ENCODE measurements around the gene UROD.
A peak's percentile ranks its signal among the peaks of the same experiment; 100 is the strongest.
"Not testable (repeated sequence)": the region's sequence is repeated elsewhere in the genome, so short reads cannot be mapped to it uniquely, and the experiment has no call there.

The UROD gene

DNA sequence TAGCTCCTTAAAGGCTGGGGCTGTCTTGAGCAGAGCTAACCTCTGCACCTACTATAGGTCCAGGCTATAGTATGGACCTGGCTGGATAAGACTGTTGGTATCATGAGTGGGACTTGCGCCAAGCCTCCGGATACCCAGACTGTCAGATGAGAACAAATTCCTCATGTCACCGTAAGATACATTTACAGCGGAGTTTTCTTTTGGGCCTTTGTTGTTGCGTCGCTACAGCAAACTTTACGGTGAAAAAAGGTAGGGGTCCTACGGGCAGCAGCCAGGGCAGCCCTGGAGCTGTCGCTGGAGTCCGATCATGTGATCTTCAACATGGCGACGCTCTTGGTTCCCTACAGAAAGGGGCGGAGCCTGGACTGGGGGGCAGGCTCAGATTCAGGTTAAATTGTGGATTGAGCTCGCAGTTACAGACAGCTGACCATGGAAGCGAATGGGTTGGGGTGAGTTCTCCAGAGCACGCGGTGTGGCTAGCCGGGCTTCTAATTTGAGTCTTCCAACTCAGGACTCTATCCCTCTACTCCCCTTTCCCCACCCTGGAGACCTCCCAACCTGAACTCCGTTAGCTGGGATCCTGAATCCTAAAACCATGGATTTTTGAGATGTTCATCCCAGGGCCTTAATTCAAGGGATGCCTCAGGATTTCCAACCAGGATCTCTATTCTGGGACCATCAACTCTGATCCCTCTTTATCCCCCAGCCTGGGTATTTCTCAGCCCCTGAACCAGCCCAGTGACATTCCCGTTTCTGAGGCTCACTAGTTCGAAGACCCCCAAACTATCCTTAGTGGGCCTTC lies at the start of gene UROD:
Gene UROD (plus strand): TSS at position 418 of the 802 bp plus-strand sequence. CDS start 12 bp downstream, at position 430.
- peak; percentile 98 for DNase-seq

DNA sequence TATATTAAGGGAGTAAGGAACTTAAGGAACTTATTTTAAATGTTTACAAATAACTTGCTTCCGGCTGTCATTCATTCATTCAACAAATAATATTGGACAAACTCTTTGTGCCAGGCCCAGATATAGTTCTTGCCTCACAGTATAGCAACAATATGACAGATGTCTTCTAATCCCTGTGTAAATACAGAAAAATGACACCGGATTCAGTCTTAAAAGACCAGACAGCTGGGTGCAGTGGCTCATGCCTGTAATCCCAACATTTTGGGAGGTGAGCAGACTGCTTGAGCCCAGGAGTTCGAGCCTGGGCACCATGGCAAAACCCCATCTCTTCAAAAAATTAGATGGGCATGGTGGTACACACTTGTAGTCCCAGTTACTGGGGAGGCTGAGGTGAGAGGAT lies 49.3 kb upstream of the UROD start:
- DNase-seq = no peak

DNA sequence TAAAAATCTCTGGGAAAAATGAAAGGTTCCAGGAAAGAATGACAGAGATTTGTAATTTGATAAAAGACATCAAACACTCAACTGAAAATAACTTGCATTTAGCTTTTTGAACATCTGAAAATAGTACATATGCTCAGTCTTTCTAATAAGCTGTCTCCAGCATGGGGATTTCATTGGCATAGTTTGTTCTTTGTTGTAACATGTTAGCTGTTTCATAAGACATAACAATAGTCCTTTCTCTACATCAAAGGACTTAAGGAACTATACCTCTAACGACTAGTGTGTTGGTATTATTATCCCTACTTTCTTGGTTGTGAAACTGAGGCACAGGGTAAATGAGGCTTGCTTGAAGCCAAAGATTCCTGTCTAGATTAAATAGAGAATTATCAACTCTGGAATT lies 47.7 kb upstream of the UROD start:
- DNase-seq = no peak

DNA sequence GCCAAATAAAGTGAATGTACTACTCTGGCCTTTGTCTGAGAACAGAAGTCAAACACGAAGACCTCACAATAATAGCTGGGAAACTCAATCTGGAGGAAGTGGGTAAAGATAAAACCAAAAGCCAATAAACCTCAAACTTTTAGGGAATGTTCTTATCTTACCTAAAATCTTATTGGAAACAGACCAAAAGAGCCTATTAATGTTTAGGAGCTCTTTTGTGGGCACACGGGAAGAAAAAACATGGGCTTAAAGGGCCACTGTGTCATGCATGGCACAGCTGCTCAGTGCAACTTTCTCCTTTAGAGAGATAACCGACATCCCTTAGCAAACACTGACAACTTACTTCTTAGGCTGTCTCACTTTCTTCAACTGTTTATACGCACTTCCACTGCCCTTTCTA lies 41.7 kb upstream of the UROD start:
- no peak for DNase-seq

DNA sequence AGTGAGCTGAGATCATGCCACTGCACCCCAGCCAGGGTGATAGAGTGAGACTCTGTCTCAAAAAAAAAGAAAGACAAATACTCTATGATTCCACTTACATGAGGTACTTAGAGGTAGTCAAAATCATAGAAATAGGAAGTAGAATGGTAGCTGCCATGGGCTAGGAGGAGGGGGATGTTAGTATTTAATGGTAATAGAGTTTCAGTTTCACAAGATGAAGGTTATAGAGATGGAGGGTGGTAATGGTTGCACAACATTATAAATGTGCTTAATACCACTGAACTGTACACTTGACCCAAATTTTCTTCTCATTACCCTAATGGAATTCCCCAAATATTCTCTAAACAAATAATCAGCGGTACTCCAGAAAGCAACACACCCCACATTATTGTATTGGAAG lies 38.4 kb upstream of the UROD start:
- no peak for DNase-seq

DNA sequence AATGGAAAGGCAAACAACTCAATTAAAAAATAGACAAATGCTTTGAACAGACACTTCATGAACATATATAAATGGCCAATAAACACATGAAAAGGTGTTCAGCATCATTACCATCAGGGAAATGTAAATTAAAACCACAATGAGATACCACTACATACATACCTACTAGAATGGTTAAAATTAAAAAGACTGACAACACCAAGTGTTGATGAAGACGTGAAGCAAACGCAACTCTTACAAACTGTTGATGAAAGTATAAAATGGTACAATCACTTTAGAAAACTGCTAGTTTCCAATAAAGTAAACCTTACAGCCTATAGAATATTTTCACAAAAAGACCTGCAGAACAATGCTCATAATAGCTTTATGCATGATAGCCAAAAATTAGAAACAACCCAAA lies 35.8 kb upstream of the UROD start:
- no peak for DNase-seq

DNA sequence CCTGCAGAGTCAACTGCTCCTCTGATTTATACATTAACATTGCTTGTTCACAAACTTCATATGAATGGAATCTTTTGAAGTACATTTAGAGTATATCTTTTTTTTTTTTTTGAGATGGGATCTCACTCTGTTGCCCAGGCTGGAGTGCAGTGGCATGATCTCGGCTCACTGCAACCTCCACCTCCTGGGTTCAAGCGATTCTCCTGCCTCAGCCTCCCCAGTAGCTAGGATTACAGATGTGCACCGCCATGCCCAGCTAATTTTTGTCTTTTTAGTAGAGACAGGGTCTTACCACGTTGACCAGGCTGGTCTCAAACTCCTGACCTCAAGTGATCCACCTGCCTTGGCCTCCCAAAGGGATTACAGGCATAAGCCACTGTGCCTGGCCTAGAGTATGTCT lies 34.7 kb upstream of the UROD start:
- not testable (repeated sequence) for DNase-seq

DNA sequence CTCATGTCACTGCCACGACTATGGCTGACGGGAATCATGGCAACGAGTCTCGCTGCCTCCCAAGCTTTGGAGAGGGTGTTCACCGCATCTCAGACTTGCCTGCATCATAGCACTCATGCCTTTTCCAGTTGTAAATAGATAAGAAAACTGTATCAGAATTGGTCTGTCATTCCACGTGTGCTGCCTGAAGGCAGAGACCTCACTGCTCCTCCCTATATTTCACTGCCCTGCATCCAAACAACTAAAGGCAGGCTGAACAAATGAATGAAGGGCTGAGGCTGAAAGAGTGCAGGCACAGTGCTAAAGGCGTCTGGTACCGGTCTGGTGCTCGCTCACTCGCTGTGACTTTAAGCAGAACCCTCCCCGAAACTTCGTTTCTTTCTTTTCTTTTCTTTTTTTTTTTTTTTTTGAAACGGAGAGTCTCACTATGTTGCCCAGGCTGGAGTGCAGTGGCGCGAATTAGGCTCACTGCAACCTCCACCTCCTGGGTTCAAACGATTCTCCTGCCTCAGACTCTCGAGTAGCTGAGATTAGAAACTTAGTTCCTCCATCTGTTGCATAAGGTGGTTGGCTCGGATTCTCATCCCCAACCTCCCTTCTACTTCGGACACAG lies 26.2 kb upstream of the UROD start:
- no peak for DNase-seq

DNA sequence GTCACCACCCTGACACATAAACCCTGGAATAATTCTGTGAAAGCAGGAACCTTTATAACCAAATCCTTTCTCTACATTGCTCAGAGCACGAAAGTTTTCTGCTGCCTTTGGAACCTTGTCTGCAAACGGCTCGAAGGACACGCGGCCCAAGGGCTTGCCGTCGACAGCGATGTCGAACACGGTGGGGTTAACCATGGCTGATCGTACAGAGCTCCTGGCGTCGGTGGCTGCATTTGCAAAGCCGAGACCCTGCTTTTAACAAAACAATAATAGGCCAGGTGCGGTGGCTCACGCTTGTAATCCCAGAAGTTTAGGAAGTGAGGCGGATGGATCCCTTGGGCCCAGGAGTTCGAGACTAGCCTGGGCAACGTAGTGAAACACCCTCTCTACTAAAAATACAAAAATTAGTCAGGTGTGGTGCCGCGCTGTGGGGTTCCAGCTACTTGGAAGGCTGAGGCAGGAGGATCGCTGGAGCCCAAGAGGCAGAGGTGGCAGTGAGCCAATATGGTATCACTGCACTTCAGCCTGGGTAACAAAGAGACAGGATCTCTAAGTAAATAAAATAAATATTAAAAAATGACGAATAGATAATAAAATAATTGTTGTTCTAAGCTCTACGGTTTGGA lies 23.4 kb upstream of the UROD start:
- no peak for DNase-seq

DNA sequence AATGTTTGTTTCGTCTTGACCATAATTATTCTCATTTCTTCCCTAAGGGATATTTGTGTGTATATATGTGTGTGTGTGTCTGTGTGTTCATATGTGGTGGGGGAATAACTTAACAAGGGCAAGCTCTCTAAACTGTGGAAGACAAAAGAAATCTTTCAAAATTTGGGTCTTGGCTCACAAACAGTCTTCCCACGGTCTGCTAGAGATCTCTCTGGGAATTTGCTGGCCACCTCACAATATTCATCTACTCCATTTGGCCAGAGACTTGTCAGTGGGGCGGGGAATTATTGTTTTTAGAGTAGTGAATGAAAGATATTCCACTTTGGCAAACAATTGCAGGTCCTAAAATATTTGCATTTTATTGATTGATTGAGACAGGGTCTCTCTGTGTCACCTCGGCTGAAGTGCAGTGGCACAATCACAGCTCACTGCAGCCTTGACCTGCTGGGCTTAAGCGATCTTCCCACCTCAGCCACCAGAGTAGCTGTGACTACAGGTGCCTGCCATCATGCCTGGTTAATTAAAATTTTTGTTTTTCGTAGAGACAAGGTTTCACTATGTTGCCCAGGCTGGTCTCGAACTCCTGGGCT lies 17.6 kb upstream of the UROD start:
- no peak for DNase-seq

DNA sequence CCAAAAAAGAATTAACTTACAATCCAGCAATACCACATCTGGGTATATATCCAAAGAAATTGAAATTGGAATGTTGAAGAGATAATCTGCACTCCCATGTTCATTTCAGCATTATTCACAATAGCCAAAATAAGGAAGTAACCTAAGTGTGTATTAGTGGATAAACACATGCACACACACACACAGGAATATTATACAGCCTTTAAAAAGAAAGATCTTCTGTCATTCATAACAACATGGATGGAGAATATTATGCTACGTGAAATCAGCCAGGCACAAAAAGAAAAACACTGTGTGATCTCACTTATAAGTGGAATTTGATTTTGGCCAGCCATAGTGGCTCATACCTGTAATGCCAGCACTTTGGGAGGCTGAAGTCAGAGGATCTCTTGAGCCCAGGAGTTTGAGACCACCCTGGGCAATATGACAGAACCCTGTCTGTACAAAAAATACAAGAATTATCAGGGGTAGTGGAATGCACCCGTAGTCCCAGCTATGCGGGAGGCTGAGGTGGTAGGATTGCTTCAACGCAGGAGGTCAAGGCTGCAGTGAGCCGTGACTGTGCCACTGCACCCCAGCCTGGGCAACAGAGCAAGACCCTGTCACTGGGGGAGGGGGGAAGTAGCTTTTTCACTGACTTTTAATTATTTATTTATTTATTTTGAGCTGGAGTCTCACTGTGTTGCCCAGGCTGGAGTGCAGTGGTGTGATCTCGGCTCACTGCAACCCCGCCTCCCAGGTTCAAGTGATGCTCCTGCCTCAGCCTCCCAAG lies 16.4 kb upstream of the UROD start:
- DNase-seq = no peak

DNA sequence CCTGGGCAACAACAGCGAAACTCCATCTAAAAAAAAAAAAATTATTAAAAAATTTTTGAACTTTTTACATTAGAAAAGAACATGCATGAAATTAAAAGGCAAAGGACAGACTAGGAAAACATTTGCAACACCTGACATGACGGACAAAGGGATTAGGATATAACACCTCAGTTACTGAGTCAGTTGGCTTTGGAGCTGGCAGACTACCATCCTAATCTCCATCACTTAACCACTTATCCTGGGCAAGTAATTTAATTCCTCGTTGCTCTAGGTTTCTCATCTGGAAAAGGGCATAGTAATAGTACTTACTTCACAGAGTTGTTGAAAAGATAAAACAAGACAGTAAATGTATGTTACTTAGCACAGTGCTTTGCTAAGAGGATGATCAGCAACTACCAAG lies 12.8 kb upstream of the UROD start:
- no peak for DNase-seq

DNA sequence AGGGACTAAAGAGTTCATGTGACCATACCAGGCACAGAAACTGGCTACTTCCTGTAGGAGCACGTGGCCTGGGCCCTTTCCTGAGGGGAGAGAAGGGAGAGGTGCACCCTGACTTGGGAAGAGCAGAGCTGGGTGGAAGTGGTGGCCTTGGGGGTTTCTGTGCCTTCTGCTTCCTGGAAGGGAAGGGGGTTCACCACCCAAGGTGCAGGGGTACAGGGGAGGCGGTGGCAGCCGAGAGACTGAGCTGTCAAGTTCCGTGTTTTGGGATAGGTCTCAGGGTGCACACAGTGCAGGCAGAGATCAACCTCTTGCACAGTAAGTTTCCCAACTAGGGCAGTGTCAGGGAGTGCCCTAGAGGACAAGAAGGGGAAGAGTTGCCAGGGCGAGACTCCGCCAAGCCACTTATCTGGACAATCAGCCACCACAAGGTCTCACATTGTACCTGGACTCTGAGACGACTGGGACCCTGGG lies 11.0 kb upstream of the UROD start:
- no peak for DNase-seq

DNA sequence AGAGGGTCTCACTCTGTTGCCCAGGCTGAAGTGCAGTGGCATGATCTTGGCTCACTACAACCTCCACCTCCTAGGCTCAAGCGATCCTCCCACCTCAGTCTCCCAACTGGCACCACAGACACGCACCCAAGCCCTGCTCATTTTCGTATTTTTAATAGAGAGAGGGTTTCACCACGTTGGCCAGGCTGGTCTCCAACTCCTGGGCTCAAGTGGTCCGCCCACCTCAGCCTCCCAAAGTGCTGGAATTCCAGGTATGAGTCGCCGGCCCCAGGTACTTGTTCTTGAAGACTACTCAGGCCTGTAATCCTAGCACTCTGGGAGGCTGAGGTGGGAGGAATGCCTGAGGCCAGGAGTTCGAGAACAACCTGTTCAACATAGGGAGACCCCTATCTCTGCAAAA lies 10.5 kb upstream of the UROD start:
- DNase-seq = not testable (repeated sequence)

DNA sequence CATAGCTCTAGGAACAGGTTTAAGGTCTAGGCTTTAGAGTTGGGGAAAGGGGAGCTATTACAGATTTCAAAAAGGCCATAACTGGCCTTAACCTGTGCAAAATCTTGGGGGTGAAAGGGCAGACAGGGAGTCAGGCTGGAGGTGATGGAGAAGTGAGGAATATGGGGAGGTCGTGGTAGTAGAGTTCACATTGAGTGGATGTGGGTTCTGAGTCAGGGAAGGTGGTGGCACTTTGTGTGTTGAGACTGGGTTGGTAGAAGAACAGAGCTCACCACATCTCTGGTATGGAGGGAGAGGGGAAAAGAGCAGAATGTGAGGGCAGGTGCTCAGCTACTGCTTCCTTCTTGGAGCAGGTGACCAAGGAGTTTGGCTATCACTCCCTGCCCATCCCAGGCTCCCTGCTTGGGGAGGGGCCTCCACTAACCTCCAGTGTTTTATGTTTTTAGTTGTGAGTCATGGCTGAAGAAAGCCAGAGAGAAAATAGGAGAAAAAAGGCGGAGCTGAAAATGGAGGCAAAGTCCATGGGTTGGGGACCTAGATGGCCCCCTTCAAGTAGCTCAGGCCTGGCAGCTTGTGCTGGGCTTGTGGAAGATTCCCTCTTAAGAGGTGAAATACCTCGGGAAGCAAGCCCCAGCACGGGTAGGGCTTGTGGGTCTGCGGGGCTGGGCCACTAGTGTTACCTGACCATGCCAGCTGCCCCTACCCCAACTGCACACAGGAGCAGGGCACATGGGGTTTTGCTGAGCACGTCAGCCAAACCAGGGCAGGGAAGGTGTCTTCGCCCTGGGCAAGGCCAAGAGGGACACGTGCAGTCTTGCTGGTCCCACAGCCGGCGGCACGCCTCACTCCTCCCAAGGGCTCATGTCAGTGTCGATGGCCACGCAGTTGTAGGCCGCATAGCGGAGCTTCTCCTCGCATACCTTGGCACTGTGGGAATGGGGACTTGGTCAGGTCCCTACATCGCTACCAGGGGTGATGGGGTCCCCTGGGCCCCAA lies 9.1 kb upstream of the UROD start:
- DNase-seq = no peak

DNA sequence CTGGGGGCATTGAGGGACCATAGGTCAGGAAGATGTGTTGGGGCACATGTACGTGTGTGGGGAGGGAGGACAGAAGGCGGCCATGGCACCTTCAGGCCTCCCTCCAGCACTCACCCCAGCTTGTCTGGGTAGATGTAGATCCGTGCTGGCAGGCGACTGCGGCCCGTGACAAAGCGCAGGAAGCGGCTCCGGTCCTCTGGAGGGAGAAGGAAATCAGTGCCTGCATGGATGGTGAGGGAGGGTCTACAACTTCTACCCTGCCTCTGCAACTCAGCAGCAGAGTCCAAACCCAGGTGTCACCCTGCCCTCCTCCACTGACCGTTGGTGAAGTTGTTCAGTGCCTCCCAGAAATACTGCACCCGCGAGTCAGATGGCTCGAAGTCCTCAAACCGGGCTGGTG lies 8.3 kb upstream of the UROD start:
- DNase-seq = no peak

DNA sequence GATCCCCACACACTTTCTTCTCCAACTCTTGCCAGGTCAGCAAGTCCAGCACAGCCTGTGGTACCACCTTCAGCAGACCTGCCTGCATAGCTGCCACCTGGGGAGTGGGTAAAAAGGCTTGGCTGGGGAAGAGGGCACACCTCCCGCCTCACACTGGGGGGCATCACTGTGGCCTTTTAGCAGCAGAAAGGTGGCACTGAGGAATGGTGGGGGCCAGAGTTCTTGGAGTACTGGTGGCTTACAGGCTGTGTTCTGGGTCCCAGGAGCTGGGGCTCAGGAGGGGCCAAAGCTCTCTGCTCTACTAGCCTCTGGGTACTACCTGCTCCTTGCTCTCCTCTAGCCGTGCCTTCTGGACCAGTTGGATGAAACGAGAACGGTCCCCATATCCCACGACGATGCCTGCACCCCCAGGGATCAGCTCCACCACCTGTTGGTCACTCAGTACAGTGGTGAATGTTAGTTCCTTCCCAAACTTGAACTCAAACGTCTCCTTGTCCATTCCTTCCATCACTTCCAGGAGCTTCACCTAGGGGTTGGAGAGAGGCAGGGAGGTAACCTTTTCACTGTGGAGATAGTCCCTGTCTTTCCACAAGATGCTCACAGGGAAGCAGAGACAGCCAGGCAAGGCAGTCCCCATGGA lies 7.7 kb upstream of the UROD start:
- no peak for DNase-seq

DNA sequence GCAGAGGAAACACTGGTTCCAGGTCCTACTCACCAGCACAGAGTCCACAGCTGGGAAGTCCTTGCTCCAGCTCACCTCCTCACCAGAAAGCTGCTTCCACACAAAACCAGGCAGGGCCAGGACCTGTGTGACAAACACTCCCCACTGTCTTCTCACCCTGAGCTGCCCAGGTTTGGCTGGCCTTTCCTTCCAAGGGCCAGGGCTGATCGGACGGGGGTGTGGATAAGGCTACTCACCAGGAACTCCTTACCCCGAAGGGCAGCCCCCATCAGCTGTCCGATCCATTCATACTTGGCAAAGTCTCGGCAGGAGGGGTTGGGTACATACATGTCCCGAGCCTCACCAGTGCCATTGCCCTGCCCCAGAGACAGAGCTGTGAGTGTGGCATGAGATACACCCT lies 6.3 kb upstream of the UROD start:
- DNase-seq = no peak

DNA sequence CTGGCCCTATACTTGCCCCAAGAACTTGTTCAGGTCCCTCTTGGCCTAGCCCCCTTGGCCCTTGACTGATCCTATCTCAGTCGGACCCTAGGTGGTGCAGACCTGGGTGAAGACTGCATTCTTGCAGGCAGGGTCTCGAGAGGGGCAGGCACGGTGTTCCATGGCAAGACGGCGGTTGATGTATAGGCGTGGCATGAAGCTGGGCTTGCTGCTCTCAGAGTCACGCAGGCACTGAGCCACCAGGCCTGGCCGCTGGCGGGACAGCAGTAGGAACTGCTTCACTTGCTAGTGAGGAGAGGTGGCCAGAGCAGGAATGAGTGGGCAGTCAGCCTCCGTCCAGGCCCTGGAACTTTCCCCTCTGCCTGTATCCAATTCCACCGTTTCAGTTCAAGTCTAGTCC lies 4.7 kb upstream of the UROD start:
- DNase-seq = no peak

DNA sequence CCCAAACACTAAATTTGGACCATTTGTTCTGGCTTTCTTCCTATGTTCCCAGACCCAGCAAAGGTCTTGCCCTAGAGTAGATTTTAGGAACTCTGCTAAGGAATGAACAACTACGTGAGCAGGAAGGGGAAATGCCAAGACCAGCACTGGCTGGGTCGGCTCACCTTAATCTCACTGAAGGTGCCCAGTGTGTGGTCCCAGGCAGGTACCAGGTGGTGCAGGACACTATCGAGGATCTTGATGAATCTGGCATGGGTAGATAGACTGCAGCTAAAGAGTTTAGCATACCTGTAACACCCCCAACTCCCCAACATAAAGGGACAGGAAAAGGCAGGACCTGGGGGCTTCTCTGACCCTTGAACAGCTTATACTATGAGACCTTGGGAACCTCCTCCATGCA lies 4.0 kb upstream of the UROD start:
- DNase-seq = no peak

DNA sequence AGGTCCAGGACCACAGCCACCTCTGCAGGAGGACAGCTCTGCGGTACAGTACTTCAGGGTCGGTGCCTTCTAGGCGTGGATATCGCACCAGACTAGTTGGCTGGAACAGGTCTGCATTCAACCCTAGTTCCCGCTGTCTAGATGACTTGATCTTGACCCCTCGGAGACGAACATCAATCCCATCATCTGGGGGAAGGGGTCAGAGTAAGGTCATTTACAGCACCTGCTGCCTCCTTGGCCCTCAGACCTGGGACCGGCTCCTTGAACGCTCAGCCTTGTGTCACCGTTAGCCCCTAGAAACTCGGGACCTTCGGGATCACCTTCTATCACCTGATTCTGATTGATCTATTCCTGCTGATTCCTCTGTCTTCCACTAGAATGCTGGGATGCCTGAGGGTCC lies 3.5 kb upstream of the UROD start:
- DNase-seq = no peak
